HepG2 (cell line): ENCODE results near the gene ATF3. TPM values are rescaled to one million over a fixed set of nuclear protein-coding genes. Genes with fewer than 3 reads are reported as not detected.
A peak's percentile ranks its signal among the peaks of the same experiment; 100 is the strongest.

Experiments
- EEA1 ChIP-seq: sonication (generic); formaldehyde crosslinking; IDR thresholded peaks from 2 replicates; pipeline ENCODE4 v1.5.1; 2020; ENCODE audit warnings: mild to moderate bottlenecking, missing genetic modification reagents, borderline replicate concordance
- ETV6 ChIP-seq: sonication (generic); formaldehyde crosslinking; conservative IDR thresholded peaks from 2 replicates; pipeline ENCODE4 v1.4.0; 2020; ENCODE audit warnings: missing genetic modification reagents
- HDAC2 ChIP-seq: sonication (generic); formaldehyde crosslinking; IDR thresholded peaks from 2 replicates; pipeline ENCODE4 v1.4.0; 2020; ENCODE audit warnings: missing genetic modification reagents
- HOXA3 ChIP-seq: sonication (generic); formaldehyde crosslinking; IDR thresholded peaks from 2 replicates; pipeline ENCODE4 v1.5.0; 2020; ENCODE audit warnings: missing genetic modification reagents
- PHF8 ChIP-seq: sonication (generic); formaldehyde crosslinking; IDR thresholded peaks from 2 replicates; pipeline ENCODE4 v1.5.0; 2020; ENCODE audit warnings: missing genetic modification reagents
- POGZ ChIP-seq: sonication (generic); formaldehyde crosslinking; IDR thresholded peaks from 2 replicates; pipeline ENCODE4 v1.4.0; 2020; ENCODE audit warnings: mild to moderate bottlenecking, missing genetic modification reagents
- SETDB1 ChIP-seq: sonication (generic); formaldehyde crosslinking; IDR thresholded peaks from 2 replicates; pipeline ENCODE4 v1.5.1; 2020; ENCODE audit warnings: missing genetic modification reagents, mild to moderate bottlenecking, borderline replicate concordance
- SP5 ChIP-seq: IDR thresholded peaks from 2 replicates; pipeline ENCODE4 v1.6.1; 2016; ENCODE audit warnings: low read depth, borderline replicate concordance
- ZFP1 ChIP-seq: IDR thresholded peaks from 2 replicates; pipeline ENCODE4 v1.6.1; 2016
- ZMYM4 ChIP-seq: sonication (generic); formaldehyde crosslinking; IDR thresholded peaks from 2 replicates; pipeline ENCODE4 v1.8.1; 2023; ENCODE audit warnings: mild to moderate bottlenecking, missing genetic modification reagents
- ZNF143 ChIP-seq: sonication (generic); formaldehyde crosslinking; IDR thresholded peaks from 2 replicates; pipeline ENCODE4 v1.4.0; 2020; ENCODE audit warnings: missing genetic modification reagents
- ZNF607 ChIP-seq: sonication (generic); formaldehyde crosslinking; IDR thresholded peaks from 2 replicates; pipeline ENCODE4 v1.5.1; 2020; ENCODE audit warnings: missing genetic modification reagents, mild to moderate bottlenecking, borderline replicate concordance
- polyA plus RNA-seq, 8 experiments: library from polyadenylated mRNA; depleted of rRNA in 3 of 8; stranded (reverse) in 7 of 8; unstranded in 1 of 8; fragments of >200 nt; fragmentation: Illumina TruSeq in 4 of 8; extraction: Trizol in 4 of 8; gene quantifications; 2 replicates each; pipeline versions ENCODE4 v1.2.1 to v1.2.3, GENCODE V29; 2011 to 2016; ENCODE audit warnings: low read depth in 4 of 8, missing spikeins in 1 of 8, mixed read lengths in 1 of 8; ENCODE audit not compliant: insufficient read depth in 1 of 8
- total RNA-seq, 5 experiments: library from RNA; depleted of rRNA; stranded (reverse); fragments of >200 nt; fragmentation: Illumina TruSeq; extraction: Trizol; gene quantifications; 2 replicates each; pipeline ENCODE4 v1.2.3, GENCODE V29; 2016; ENCODE audit warnings: low read depth in 1 of 5
- TF ChIP-seq, protein P1 (sequence below): sonication (generic); formaldehyde crosslinking; IDR thresholded peaks from 2 replicates; pipeline ENCODE4 v1.5.0; 2020; ENCODE audit warnings: mild to moderate bottlenecking, missing genetic modification reagents, borderline replicate concordance
- TF ChIP-seq, protein P2 (sequence below): IDR thresholded peaks from 2 replicates; pipeline ENCODE4 v1.6.1; 2012; ENCODE audit warnings: low read length, improper control_type of control experiment
- TF ChIP-seq, protein P3 (sequence below): sonication (generic); formaldehyde crosslinking; IDR thresholded peaks from one replicate; pipeline ENCODE4 v1.5.1; 2020; ENCODE audit warnings: mild to moderate bottlenecking, missing genetic modification reagents; ENCODE audit errors: not compliant biosample characterization

Gene ATF3
- total and polyA plus RNA-seq, 2 of the 13 experiments (the other 11 are each of a cell fraction or from before 2014, with no cell fraction given) = 5.0 to 13.0 TPM

DNA sequence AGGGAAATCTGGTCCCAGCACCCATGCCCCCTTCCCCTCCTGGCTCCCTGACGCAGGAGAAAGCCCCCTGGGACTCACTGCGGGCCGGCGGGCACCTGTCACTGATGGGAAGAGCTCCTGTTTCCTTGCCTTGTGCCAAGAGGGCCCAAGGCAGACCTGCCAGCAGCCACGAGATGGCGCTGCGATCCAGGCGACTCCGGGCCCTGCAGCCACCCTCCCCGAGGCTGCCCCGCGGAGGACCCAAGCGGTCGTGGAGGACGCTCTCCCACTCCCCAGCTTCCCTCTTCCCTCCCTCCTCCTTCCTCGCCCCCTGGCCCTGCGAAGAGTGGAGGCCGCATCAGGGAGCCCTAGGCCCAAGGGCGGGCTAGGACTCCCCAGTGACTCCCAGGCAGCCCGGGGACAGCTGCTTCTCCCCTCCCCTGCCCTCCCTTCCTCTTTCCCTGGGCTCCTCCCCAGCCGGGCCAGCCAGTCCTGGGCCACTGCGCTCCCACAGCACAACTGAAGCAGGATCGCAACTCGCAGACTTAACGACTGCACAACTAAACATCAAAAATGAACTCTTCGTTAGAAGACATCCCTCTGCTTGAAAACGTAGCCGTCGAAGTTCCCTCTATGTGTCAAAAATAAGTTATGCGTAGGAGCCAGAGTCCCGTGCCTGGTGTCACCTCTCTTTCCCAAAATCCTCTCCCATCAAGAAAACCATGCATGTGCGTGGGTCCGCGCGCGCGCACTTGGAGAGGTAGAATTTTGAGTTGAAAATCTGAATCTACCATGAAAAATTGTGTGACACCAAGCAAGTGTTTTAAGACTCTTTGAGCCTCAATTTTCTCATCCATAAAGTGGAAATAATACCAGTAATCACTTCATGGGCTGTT, 56.9 kb downstream of the ATF3 start (continued):
- TF ChIP-seq, protein P1, sequence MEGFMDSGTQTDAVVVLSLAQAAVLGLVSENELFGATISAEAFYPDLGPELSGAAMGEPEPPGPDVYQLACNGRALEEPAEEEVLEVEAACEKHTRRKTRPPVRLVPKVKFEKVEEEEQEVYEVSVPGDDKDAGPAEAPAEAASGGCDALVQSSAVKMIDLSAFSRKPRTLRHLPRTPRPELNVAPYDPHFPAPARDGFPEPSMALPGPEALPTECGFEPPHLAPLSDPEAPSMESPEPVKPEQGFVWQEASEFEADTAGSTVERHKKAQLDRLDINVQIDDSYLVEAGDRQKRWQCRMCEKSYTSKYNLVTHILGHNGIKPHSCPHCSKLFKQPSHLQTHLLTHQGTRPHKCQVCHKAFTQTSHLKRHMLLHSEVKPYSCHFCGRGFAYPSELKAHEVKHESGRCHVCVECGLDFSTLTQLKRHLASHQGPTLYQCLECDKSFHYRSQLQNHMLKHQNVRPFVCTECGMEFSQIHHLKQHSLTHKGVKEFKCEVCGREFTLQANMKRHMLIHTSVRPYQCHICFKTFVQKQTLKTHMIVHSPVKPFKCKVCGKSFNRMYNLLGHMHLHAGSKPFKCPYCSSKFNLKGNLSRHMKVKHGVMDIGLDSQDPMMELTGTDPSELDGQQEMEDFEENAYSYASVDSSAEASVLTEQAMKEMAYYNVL (CRISPR knock-in tag) = peak; percentile 6; the same call in 1 of the 2 replicates
- TF ChIP-seq ETV6 (CRISPR knock-in tag) (no peak), HDAC2 (CRISPR knock-in tag) (no peak), ZFP1 (CRISPR knock-in tag) (0 out of 2 replicates have a peak, but pooled peaks have one; percentile 46), ZNF607 (CRISPR knock-in tag) (no peak), PHF8 (CRISPR knock-in tag) (peak; percentile 42; the same call in 1 of the 2 replicates), ZMYM4 (CRISPR knock-in tag) (peak; percentile 34; the same call in 1 of the 2 replicates), POGZ (CRISPR knock-in tag) (0 out of 2 replicates have a peak, but pooled peaks have one; percentile 23), HOXA3 (CRISPR knock-in tag) (peak; percentile 48), SP5 (CRISPR knock-in tag) (0 out of 2 replicates have a peak, but pooled peaks have one; percentile 15), EEA1 (no peak), ZNF143 (CRISPR knock-in tag) (no peak), SETDB1 (no peak)
- TF ChIP-seq, protein P2, sequence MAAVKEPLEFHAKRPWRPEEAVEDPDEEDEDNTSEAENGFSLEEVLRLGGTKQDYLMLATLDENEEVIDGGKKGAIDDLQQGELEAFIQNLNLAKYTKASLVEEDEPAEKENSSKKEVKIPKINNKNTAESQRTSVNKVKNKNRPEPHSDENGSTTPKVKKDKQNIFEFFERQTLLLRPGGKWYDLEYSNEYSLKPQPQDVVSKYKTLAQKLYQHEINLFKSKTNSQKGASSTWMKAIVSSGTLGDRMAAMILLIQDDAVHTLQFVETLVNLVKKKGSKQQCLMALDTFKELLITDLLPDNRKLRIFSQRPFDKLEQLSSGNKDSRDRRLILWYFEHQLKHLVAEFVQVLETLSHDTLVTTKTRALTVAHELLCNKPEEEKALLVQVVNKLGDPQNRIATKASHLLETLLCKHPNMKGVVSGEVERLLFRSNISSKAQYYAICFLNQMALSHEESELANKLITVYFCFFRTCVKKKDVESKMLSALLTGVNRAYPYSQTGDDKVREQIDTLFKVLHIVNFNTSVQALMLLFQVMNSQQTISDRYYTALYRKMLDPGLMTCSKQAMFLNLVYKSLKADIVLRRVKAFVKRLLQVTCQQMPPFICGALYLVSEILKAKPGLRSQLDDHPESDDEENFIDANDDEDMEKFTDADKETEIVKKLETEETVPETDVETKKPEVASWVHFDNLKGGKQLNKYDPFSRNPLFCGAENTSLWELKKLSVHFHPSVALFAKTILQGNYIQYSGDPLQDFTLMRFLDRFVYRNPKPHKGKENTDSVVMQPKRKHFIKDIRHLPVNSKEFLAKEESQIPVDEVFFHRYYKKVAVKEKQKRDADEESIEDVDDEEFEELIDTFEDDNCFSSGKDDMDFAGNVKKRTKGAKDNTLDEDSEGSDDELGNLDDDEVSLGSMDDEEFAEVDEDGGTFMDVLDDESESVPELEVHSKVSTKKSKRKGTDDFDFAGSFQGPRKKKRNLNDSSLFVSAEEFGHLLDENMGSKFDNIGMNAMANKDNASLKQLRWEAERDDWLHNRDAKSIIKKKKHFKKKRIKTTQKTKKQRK = no peak
- TF ChIP-seq, protein P3, sequence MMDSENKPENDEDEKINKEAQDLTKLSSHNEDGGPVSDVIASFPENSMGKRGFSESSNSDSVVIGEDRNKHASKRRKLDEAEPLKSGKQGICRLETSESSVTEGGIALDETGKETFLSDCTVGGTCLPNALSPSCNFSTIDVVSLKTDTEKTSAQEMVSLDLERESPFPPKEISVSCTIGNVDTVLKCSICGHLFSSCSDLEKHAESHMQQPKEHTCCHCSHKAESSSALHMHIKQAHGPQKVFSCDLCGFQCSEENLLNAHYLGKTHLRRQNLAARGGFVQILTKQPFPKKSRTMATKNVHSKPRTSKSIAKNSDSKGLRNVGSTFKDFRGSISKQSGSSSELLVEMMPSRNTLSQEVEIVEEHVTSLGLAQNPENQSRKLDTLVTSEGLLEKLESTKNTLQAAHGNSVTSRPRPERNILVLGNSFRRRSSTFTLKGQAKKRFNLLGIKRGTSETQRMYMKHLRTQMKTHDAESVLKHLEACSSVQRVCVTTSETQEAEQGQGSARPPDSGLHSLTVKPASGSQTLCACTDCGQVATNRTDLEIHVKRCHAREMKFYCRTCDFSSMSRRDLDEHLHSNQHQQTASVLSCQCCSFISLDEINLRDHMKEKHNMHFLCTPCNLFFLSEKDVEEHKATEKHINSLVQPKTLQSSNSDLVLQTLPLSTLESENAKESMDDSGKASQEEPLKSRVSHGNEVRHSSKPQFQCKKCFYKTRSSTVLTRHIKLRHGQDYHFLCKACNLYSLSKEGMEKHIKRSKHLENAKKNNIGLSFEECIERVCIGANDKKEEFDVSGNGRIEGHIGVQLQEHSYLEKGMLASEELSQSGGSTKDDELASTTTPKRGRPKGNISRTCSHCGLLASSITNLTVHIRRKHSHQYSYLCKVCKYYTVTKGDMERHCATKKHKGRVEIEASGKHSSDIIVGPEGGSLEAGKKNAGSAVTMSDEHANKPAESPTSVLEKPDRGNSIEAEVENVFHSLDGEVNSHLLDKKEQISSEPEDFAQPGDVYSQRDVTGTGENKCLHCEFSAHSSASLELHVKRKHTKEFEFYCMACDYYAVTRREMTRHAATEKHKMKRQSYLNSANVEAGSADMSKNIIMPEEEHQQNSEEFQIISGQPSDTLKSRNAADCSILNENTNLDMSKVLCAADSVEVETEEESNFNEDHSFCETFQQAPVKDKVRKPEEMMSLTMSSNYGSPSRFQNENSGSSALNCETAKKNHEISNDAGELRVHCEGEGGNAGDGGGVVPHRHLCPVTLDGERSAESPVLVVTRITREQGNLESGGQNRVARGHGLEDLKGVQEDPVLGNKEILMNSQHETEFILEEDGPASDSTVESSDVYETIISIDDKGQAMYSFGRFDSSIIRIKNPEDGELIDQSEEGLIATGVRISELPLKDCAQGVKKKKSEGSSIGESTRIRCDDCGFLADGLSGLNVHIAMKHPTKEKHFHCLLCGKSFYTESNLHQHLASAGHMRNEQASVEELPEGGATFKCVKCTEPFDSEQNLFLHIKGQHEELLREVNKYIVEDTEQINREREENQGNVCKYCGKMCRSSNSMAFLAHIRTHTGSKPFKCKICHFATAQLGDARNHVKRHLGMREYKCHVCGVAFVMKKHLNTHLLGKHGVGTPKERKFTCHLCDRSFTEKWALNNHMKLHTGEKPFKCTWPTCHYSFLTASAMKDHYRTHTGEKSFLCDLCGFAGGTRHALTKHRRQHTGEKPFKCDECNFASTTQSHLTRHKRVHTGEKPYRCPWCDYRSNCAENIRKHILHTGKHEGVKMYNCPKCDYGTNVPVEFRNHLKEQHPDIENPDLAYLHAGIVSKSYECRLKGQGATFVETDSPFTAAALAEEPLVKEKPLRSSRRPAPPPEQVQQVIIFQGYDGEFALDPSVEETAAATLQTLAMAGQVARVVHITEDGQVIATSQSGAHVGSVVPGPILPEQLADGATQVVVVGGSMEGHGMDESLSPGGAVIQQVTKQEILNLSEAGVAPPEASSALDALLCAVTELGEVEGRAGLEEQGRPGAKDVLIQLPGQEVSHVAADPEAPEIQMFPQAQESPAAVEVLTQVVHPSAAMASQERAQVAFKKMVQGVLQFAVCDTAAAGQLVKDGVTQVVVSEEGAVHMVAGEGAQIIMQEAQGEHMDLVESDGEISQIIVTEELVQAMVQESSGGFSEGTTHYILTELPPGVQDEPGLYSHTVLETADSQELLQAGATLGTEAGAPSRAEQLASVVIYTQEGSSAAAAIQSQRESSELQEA (CRISPR knock-in tag) = peak; percentile 69
